NCI-H2227 (cell line): ENCODE measurements around the gene IQSEC2.
A peak's percentile ranks its signal among the peaks of the same experiment; 100 is the strongest.

Experiments used
- DNase-seq: peaks from one replicate; lab custom pipeline; 2025; ENCODE audit not compliant: unreplicated experiment; lab: John Stamatoyannopoulos, UW

The IQSEC2 gene

GRCh38 chrX:53249408-53250042 is 31.9 kb downstream of the IQSEC2 start:
- DNase-seq, result no peak

- DNase-seq, result no peak
Observed at GRCh38 chrX:53247928-53248327, 33.5 kb downstream of the IQSEC2 start.

- no peak for DNase-seq
Observed at GRCh38 chrX:53246231-53246630, 35.2 kb downstream of the IQSEC2 start.

- no peak for DNase-seq
Observed at GRCh38 chrX:53244610-53245009, 36.8 kb downstream of the IQSEC2 start.

GRCh38 chrX:53242310-53242709 is 39.1 kb downstream of the IQSEC2 start:
- no peak for DNase-seq

- DNase-seq, result no peak
Observed at GRCh38 chrX:53241558-53241957, 39.8 kb downstream of the IQSEC2 start.

- no peak for DNase-seq
Observed at GRCh38 chrX:53239474-53239873, 41.9 kb downstream of the IQSEC2 start.

- DNase-seq, result no peak
Observed at GRCh38 chrX:53237056-53237455, 44.3 kb downstream of the IQSEC2 start.

- no peak for DNase-seq
Observed at GRCh38 chrX:53236025-53236679, 45.2 kb downstream of the IQSEC2 start.

GRCh38 chrX:53235566-53235965 is 45.8 kb downstream of the IQSEC2 start:
- no peak for DNase-seq

- DNase-seq, result no peak
Observed at GRCh38 chrX:53234484-53234883, 46.9 kb downstream of the IQSEC2 start.

- DNase-seq, result no peak
Observed at GRCh38 chrX:53233536-53233935, 47.8 kb downstream of the IQSEC2 start.

- DNase-seq, result no peak
Observed at GRCh38 chrX:53230116-53230515, 51.3 kb downstream of the IQSEC2 start.

GRCh38 chrX:53227224-53227765 is 54.1 kb downstream of the IQSEC2 start:
- DNase-seq, result no peak

GRCh38 chrX:53224860-53225797 is 56.3 kb downstream of the IQSEC2 start, which contains the start of gene KDM5C:
KDM5C (minus strand) TSS chrX:53225207; CDS start chrX:53224889, 318 bp downstream.
- DNase-seq, result peak; percentile 97

- no peak for DNase-seq
Observed at GRCh38 chrX:53223955-53224859, 57.2 kb downstream of the IQSEC2 start.

- no peak for DNase-seq
Observed at GRCh38 chrX:53223068-53223693, 58.2 kb downstream of the IQSEC2 start.
